22Rv1 (cell line): ENCODE results near the gene KRT7.

Source experiments
- H3K27ac ChIP-seq: fragments of 450-650 bp; 2 replicates; pipeline ENCODE4 v1.5.1; 2017
- CTCF ChIP-seq: fragments of 450-650 bp; IDR thresholded peaks from 2 replicates; pipeline ENCODE4 v1.5.1; 2017; ENCODE audit warnings: mild to moderate bottlenecking
- ZFX ChIP-seq: fragments of 450-650 bp; IDR thresholded peaks from 2 replicates; pipeline ENCODE4 v1.6.1; 2017; ENCODE audit warnings: antibody characterized with exemption, borderline replicate concordance

KRT7 gene

GRCh38 chr12:52214421-52214802 lies 18.6 kb upstream of the KRT7 start:
- no peak overlapping the region for H3K27ac ChIP-seq
- no peak for TF ChIP-seq ZFX
- TF ChIP-seq CTCF = no peak

GRCh38 chr12:52215587-52216031 lies 17.4 kb upstream of the KRT7 start:
- H3K27ac ChIP-seq = peak overlapping the region; percentile 79
- TF ChIP-seq CTCF = no peak
- TF ChIP-seq ZFX = no peak

- peak overlapping the region; percentile 79 for H3K27ac ChIP-seq
- TF ChIP-seq ZFX = no peak
- TF ChIP-seq CTCF = no peak
Observed at GRCh38 chr12:52216100-52216499, 16.9 kb upstream of the KRT7 start.

GRCh38 chr12:52216807-52217206 lies 16.2 kb upstream of the KRT7 start:
- TF ChIP-seq ZFX (no peak), CTCF (no peak; the same call in 1 of the 2 replicates)
- H3K27ac ChIP-seq = peak overlapping the region; percentile 79

GRCh38 chr12:52217223-52217622 lies 15.8 kb upstream of the KRT7 start:
- TF ChIP-seq CTCF (no peak), ZFX (no peak)
- peak overlapping the region; percentile 79 for H3K27ac ChIP-seq

GRCh38 chr12:52218001-52218400 lies 15.0 kb upstream of the KRT7 start:
- peak overlapping the region; percentile 79 for H3K27ac ChIP-seq
- no peak for TF ChIP-seq CTCF
- no peak for TF ChIP-seq ZFX

GRCh38 chr12:52220477-52220876 lies 12.6 kb upstream of the KRT7 start:
- TF ChIP-seq CTCF = no peak
- no peak for TF ChIP-seq ZFX
- no peak overlapping the region for H3K27ac ChIP-seq
